Gastroesophageal sphincter (tissue), 3 donors: ENCODE results near the gene ADAM17.

Experiments
- CTCF ChIP-seq, 4 experiments: fragments of 200-600 bp in 2 of 4; fragments of 450-650 bp in 2 of 4; sonication (generic) in 1 of 4; IDR thresholded peaks; one replicate each; pipeline ENCODE4 v1.5.1; 2017 to 2019; ENCODE audit warnings: antibody characterized with exemption in 4 of 4, mild to moderate bottlenecking in 2 of 4, moderate library complexity in 2 of 4
- EP300 ChIP-seq: sonication (generic); formaldehyde crosslinking; IDR thresholded peaks from one replicate; pipeline ENCODE4 v1.6.1; 2017; ENCODE audit warnings: antibody characterized with exemption, mild to moderate bottlenecking
- POLR2AphosphoS5 ChIP-seq: sonication (generic); formaldehyde crosslinking; IDR thresholded peaks from one replicate; pipeline ENCODE4 v1.6.1; 2017; ENCODE audit warnings: antibody characterized with exemption

- no peak for TF ChIP-seq CTCF (IDR thresholded peaks at IDR 0.05)
- no peak for TF ChIP-seq EP300
- peak; percentile 33 for TF ChIP-seq POLR2AphosphoS5
Observed at GRCh38 chr2:9556121-9556743, 602 bp upstream of the ADAM17 start.
